Non-pigmented ciliary epithelial cell (primary cell): ENCODE measurements around the gene NRCAM.

Source experiments
- DNase-seq: peaks from one replicate; pipeline ENCODE4 v3.0.0-alpha.2; 2010; ENCODE audit warnings: low read depth

Gene NRCAM

DNA sequence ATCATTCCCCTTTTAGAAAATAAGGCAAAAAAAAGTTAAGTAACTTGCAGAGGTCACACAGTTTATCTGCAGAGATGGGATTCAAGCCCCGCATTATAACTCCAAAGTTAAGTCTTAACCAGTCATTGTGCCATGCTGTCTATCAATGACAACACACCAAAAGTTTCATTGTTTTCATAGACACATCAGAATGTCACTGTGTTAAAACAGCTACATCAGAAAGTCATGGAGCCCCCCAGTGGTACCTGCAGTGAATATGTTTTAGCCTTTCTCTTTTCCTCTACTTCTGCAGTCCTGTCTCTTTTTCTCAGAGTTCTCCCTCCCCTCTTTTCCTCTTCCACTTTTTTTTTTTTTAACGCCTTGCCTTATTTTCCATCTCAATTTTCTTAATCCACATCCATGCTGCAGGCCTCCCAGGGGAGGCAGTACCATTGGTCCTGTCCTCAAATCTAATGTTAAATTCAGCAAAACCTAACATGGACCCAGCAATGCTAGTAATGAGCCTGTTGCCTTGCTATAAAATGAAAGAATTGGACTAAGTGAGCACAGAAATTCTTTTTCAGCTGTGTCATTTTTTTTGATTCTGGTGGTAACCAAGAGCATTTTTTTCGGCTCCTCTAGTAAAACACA, 3.8 kb upstream of the NRCAM start:
- no peak for DNase-seq

- DNase-seq, result no peak
These were observed 1.6 kb upstream of the NRCAM start for GRCh38 chr7:108457871-108458270.

- DNase-seq, result no peak
These were observed 757 bp upstream of the NRCAM start for GRCh38 chr7:108456845-108457540.

DNA sequence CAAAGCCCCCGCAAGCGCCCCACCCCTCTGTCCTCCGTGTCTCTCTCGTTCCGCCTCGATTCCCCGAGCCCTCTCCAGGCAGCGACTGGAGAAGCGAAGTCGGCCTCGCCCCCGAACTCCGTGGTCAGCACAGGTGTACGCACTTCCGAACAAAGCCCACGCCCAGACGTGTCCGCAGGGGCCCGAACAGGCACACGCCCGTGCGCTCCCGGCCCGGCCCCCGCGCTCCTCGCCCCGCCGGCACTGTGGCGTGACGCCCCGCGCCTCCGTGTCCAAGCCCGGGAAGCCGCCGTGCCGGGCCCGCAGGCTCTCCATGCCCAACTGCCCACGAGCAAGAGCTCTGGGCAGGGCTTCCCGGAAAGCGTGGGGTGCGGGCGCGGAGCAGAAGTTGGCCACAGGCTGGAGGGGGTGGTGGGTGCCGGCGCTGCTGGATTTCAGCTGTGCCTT, 662 bp downstream of the NRCAM start:
- no peak for DNase-seq

- no peak for DNase-seq
These were observed 1.3 kb downstream of the NRCAM start for GRCh38 chr7:108454674-108455550.

GRCh38 chr7:108454317-108454673, 1.9 kb downstream of the NRCAM start:
- DNase-seq, result no peak

DNA sequence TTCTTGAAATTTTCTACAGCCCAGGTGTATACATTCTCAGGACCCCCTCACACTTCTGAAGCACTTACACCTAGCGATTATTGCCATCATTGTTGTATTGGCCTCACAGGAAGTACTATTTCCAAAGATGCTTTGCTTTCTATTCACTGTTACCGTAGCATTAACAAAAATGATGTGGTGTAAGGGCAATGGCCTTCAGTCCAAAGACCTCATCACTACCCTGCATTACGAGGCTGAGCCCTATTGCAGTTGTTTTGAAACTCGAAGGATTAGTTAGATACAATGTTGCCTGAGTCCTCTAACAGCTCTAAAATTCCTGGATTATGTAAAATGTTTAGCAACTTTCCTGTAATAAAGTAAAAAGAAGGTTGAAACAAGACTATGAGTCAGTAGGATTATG, 2.9 kb downstream of the NRCAM start:
- no peak for DNase-seq

DNA sequence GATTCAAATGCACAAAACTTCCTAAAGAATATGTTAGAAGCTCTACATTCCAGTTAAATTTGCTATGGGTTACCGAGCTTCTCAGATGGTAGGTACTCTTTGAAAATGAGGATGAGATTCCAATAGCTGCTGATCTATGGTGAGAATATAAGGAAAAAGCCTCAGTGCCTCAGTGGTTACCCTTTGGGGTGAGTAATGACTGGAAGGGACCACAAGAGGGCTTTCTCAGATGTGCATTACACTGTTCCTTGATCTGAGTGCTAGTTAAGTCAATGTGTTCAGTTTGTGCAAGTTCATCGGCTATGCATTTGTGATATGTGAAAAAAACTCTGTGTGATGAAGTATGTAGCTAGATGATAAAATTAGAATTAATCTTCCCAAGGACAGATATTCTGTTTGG, 3.5 kb downstream of the NRCAM start:
- no peak for DNase-seq

GRCh38 chr7:108451296-108451848, 4.9 kb downstream of the NRCAM start:
- no peak for DNase-seq

GRCh38 chr7:108450160-108450559, 6.1 kb downstream of the NRCAM start:
- DNase-seq, result no peak

GRCh38 chr7:108449521-108449920, 6.7 kb downstream of the NRCAM start:
- no peak for DNase-seq

DNA sequence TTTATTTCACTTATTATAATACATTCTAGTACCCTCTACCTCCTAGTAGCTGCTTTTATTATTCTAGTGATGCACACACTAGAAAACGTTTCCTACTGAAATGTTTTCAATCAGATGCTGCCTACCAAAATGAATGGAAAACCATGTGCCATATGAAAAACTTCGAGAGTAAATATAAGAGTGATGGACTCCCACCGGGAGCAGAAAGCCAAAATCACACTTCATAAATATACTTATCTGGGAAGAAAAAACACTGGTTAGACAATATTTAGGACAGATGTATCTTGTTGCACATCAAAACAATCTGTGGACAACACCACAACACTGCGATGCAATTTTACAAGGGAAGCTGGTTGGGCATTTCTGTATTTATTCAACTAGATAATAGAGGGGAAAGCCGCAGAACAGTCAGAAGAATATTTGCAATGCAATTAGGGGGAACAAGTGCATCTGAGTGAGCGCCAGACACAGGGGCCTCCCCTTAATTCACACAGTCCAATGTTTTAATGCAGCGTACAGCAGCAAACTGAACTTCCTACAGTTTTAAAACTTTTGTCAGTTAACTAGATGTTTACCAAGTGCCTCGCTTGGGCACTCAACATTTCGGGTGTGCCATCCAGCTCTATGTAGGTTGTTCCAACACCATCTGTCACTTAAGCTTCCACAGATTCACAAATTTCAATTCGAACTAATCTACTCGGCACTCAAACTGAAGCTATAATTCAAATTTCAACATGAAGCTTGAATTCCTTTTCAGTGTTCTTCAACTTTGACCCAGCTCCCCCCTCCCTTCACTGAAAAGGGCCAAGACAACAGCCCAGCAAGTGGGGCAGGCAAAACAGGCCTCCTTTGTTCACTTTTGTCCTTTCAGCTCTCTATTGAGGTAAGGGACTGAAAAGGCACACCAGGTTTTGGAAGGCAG, 7.4 kb downstream of the NRCAM start:
- no peak for DNase-seq

DNA sequence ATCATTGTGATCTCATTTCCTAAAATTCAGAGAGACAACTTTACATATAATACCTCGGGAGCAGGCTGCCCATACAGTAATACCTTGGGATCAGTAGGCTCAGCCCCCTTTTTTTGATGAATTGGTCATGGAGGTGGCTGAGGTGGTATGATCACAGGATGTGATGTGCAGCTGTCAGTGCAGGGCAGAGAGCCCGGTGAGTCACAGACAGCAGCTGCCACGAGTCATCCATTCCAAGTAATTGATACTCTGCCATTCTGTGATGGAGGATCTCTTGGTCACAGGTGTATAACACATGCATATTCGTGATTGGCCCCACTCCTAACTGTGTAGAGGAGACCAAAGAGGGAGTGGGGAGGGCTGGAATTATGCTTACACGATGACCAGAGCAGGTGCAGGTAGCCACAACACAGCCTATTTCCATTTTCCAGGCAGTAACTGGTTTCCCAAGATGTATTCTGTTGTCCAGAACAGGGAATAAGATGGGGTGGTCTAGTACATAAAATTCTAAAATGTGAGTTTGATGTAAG, 14.1 kb downstream of the NRCAM start:
- no peak for DNase-seq

GRCh38 chr7:108441392-108441955, 14.8 kb downstream of the NRCAM start:
- DNase-seq, result no peak

GRCh38 chr7:108440613-108441012, 15.6 kb downstream of the NRCAM start:
- DNase-seq, result no peak

DNA sequence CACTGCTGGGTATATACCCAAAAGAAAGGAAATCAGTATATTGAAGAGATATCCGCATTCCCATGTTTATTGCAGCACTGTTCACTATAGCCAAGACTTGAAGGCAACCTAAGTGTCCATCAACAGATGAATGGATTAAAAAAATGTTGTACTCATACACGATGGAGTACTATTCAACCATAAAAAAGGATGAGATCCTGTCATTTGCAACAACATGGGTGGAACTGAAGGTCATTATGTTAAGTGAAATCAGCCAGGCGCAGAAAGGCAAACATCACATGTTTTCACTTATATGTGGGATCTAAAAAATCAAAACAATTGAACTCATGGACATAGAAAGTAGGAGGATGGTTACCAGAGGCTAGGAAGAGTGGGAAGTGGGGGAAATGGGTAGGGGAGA, 19.3 kb downstream of the NRCAM start:
- DNase-seq, result no peak

DNA sequence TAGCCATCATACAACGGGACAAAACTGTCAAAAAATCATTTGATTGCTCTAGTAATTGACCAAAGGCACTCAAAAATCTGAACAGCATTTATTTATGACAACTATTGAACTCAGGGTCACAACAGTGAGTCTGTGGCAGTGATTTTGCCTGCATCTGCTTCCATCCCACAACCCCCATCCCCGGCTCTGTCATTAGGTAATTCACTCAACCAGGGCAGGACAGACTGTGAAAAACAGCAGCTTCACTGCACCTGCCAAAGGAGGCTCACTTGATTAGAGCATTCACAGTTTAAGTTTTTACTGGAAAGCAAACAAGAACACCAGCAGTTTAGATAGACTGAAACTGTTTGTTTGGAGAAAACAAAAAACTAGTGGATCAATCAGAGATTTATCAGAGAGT, 22.2 kb downstream of the NRCAM start:
- DNase-seq, result no peak

DNA sequence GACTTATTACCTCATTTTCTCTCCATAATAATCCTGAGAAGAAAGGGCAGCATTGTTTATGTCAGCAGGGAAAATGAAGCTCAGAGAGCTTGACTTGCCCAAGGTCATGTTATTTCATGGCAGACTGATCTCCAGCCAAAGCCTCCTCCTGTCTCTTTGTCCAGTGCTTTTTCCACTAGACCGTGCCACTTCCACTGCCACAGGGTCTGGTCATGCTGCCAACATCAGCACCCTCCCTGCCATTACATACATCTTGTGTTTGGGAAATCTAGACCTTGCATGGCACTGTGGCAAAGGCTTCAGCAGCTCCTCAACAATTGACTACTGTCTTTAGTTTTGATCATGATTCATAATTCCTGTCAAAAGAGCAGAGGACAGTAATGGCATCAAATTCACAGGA, 25.1 kb downstream of the NRCAM start:
- no peak for DNase-seq

DNA sequence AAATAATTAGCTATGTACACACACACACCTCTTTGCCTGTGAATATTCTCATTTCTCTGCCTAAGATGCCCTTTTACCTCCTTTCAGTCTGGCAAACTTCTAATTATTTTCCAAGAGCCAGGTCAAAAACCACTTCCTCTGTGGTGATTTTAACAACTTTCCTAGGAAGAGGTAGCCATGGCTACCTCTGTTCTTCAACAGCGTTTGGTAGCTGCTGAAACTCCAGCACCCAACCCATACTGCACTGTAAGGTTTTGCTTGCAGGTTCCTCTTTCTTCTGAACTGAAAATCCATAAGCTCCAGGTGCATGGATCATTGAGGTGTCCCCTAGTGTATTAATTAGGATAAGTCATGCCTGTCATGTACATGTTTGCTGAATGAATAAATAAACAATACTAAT, 25.6 kb downstream of the NRCAM start:
- DNase-seq, result no peak

GRCh38 chr7:108427766-108428165, 28.5 kb downstream of the NRCAM start:
- no peak for DNase-seq

- DNase-seq, result no peak
These were observed 30.4 kb downstream of the NRCAM start for GRCh38 chr7:108425714-108426275.
